Measurements from ENCODE around the gene PIWIL4.

PIWIL4 gene

GRCh38 chr11:94583213-94583865, 16.2 kb downstream of the PIWIL4 start:
- TF ChIP-seq CTCF (IDR thresholded peaks at IDR 0.05; ENCODE audit: unreplicated experiment in 3 of 3) = no peak
- H3K27ac Mint-ChIP-seq = no peak overlapping the region
- H3K27me3 Mint-ChIP-seq (ENCODE audit: low read depth) = no peaks in the 10 kb centered on the region
- no peaks in the 10 kb centered on the region for H3K9me3 Mint-ChIP-seq
- no peaks in the 10 kb centered on the region for H3K36me3 Mint-ChIP-seq (ENCODE audit: low read depth)
- H3K4me3 Mint-ChIP-seq = no peak overlapping the region
- H3K4me1 Mint-ChIP-seq = no peaks in the 10 kb centered on the region

- H3K4me3 Mint-ChIP-seq = no peak overlapping the region
- no peaks in the 10 kb centered on the region for H3K36me3 Mint-ChIP-seq (ENCODE audit: low read depth)
- no peaks in the 10 kb centered on the region for H3K9me3 Mint-ChIP-seq
- H3K27me3 Mint-ChIP-seq (ENCODE audit: low read depth) = no peaks in the 10 kb centered on the region
- no peak for TF ChIP-seq CTCF (IDR thresholded peaks at IDR 0.05; ENCODE audit: unreplicated experiment in 3 of 3)
- H3K4me1 Mint-ChIP-seq = no peaks in the 10 kb centered on the region
- no peak overlapping the region for H3K27ac Mint-ChIP-seq
These were observed 16.8 kb downstream of the PIWIL4 start for GRCh38 chr11:94583866-94584500.

- Mint-ChIP-seq H3K4me1 (no peaks in the 10 kb centered on the region), H3K27me3 (ENCODE audit: low read depth) (no peaks in the 10 kb centered on the region), H3K36me3 (ENCODE audit: low read depth) (no peaks in the 10 kb centered on the region), H3K4me3 (no peak overlapping the region), H3K9me3 (no peaks in the 10 kb centered on the region), H3K27ac (no peak overlapping the region)
- no peak for TF ChIP-seq CTCF (IDR thresholded peaks at IDR 0.05; ENCODE audit: unreplicated experiment in 3 of 3)
These were observed 17.8 kb downstream of the PIWIL4 start for GRCh38 chr11:94584978-94585377.

GRCh38 chr11:94585399-94585798, 18.2 kb downstream of the PIWIL4 start:
- H3K27me3 Mint-ChIP-seq (ENCODE audit: low read depth) = no peaks in the 10 kb centered on the region
- no peak overlapping the region for H3K4me3 Mint-ChIP-seq
- no peak overlapping the region for H3K27ac Mint-ChIP-seq
- H3K4me1 Mint-ChIP-seq = no peaks in the 10 kb centered on the region
- TF ChIP-seq CTCF (IDR thresholded peaks at IDR 0.05; ENCODE audit: unreplicated experiment in 3 of 3) = no peak
- H3K36me3 Mint-ChIP-seq (ENCODE audit: low read depth) = no peaks in the 10 kb centered on the region
- no peaks in the 10 kb centered on the region for H3K9me3 Mint-ChIP-seq

- Mint-ChIP-seq H3K4me3 (no peak overlapping the region), H3K27ac (no peak overlapping the region), H3K27me3 (ENCODE audit: low read depth) (no peaks in the 10 kb centered on the region), H3K36me3 (ENCODE audit: low read depth) (no peaks in the 10 kb centered on the region), H3K4me1 (no peaks in the 10 kb centered on the region), H3K9me3 (no peaks in the 10 kb centered on the region)
- TF ChIP-seq CTCF (IDR thresholded peaks at IDR 0.05; ENCODE audit: unreplicated experiment in 3 of 3) = no peak
These were observed 19.4 kb downstream of the PIWIL4 start for GRCh38 chr11:94586546-94586945.

GRCh38 chr11:94586978-94587377, 19.8 kb downstream of the PIWIL4 start:
- Mint-ChIP-seq H3K4me3 (no peak overlapping the region), H3K36me3 (ENCODE audit: low read depth) (no peaks in the 10 kb centered on the region), H3K9me3 (no peaks in the 10 kb centered on the region), H3K4me1 (no peaks in the 10 kb centered on the region), H3K27ac (peak overlapping the region in 1 of 3 experiments; percentile 31), H3K27me3 (ENCODE audit: low read depth) (no peaks in the 10 kb centered on the region)
- TF ChIP-seq CTCF (IDR thresholded peaks at IDR 0.05; ENCODE audit: unreplicated experiment in 3 of 3) = no peak
